Activated CD8-positive, alpha-beta memory T cell treated with anti-CD3 and anti-CD28 coated beads, Interleukin-2, amount 50 U/mL, for 1 hour (primary cell): Measurements from ENCODE around the gene GBX2.

Experiments used
- DNase-seq: peaks from one replicate; pipeline ENCODE4 v3.0.0-alpha.2; 2020; ENCODE audit errors: extremely low read depth

GBX2 gene

DNA sequence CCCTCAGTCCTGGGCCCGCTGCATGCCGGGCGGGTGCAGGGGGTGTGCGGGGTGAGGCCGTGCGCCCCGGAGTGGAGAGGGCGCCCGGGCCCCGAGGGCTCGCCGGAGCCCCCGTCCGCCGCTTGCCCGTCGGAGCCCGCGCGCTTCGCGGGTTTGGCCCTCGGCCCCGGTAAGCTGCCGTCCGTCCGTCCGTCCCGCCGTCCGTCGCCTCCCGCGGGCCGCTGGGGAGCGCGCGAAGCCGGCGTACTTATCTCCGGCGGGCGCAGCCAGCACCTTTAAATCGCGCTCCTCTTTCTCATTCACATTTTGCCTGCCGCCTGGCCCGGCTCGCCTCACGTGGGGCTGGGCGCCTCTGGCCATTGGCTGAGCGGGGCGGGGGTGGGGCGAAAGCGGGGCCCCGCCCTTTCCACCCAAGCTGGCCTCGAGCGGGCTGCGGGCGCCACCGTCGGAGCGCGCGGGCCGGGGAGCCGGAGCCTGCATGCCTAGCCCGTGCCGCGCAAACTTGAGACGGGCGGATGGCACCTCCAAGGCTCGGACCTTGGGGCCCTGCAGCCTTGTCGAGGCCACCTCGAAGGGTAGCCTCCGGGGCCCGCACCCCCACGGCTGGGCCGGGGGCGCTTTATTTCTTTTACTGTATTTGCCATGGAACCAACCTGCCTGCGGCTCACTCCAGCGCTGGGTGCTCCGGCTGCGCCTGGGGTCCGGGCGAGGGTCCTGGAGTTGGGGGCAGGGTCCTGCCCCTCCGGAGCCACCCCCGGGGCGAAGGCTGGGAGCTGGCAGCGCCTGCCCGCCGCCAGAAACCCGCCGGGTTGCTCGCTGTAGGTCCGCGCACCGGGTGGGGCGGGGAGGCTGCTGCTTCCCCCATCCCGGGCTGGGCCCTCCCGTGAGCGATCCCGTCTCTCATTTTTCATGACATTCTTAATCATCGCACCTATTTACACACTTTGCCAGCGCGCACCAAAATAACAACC lies at the start of gene GBX2:
Gene GBX2 (minus strand): TSS at position 277 of the 971 bp plus-strand sequence. CDS start 415 bp downstream, outside the sequence.
- DNase-seq = no peak

DNA sequence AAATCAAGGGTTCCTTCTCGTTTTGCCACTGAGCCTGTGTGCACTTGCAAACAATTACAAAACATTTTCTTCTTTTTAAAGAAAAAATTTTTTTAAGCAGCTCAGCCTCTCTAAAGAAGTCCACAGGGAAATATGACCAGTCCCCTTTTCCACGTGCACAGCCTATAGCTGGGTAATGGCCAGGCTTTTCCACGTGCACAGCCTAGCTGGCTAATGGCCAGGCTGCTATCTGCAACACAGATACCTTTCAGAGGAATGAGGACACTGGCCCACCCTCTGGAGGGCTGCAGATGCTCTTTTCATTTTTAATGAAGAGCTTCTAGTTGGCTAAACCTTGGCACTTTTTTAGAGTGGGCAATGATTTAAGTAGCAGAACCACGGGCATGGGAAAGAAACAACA lies 49.7 kb upstream of the GBX2 start:
- no peak for DNase-seq

DNA sequence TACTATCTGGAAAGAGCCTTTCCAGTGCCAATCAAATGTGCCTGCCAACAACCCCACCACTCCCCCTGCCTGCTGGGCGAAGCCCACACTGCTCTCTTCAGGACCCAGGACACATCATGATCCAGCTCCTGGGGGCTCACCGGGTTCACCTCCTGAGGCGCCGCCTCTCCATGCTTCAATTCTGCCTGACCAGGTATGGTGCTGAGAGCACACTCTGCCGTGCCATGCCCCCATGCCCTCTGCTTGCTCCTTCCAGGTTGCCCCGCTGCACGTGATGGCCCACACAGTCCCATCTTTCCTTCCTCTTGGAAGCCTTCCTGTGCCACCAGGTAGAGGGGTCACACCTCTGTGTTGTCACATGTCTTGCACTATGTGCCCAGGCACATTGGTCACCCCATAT lies 48.5 kb upstream of the GBX2 start:
- DNase-seq = no peak

GRCh38 chr2:236215761-236216333 lies 47.7 kb upstream of the GBX2 start:
- no peak for DNase-seq

DNA sequence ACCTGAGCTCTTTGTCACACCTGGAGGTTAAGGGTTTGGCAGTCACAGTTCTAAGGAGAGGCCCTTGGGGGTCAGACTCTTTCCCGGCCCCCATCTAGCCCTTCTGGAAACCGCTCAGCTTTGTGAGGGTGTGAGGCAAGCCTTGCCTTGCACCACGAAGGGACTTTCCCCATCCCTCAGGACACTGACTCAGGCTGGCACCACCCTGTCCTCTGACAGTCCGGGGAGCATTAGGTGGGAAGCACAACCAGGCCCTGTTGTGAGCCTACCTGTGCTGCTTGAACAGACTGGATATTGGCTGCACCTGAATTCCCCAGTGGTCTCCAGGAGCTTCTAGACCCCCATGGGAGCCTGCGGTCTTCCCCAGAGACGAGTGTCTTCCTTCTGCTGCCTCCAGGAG lies 47.0 kb upstream of the GBX2 start:
- DNase-seq = no peak

- no peak for DNase-seq
Observed at GRCh38 chr2:236214376-236214995, 46.3 kb upstream of the GBX2 start.

GRCh38 chr2:236211296-236211695 lies 43.1 kb upstream of the GBX2 start:
- DNase-seq = no peak

DNA sequence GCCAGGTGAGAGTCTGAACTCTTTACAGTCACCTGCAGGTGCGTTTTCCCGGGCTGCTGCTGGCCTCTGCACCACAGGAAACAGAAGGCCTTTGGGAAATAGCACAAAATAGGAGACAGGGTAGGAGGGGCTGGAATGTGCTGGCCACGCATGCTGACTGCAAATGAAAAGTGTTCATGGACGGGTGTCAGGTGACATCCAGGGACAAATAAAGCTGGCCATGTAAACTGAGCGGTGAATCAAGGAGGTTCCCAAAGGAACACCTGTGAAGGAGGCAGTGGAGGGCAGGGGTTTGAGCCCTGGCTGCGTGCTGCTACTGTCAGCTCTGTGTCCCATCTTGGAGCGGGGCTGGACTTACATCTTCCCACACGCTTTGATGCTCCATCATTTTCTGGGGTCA lies 42.4 kb upstream of the GBX2 start:
- no peak for DNase-seq

- DNase-seq = no peak
Observed at GRCh38 chr2:236209996-236210395, 41.8 kb upstream of the GBX2 start.

- no peak for DNase-seq
Observed at GRCh38 chr2:236209535-236209934, 41.3 kb upstream of the GBX2 start.

GRCh38 chr2:236208019-236208926 lies 40.1 kb upstream of the GBX2 start:
- no peak for DNase-seq

GRCh38 chr2:236207472-236207871 lies 39.3 kb upstream of the GBX2 start:
- no peak for DNase-seq

GRCh38 chr2:236205867-236206645 lies 37.9 kb upstream of the GBX2 start:
- DNase-seq = no peak

DNA sequence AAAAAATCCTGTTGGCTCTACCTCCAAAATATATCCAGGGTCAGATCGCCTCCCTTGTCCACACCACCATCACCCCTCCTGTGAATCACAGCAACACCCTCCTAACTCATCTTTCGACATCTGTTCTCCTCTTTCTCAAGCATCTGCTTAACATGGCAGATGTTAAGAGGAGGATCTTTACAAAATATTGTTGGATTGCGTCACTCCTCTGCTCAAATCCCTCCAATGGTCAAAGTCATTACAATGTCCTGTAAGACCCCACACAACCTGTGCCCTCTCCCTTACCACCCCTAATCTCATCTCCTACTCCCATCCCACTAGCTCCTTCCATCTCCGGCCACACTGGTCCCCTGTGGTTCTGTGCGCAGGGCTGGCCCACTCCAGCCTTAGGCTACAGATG lies 36.8 kb upstream of the GBX2 start:
- no peak for DNase-seq

DNA sequence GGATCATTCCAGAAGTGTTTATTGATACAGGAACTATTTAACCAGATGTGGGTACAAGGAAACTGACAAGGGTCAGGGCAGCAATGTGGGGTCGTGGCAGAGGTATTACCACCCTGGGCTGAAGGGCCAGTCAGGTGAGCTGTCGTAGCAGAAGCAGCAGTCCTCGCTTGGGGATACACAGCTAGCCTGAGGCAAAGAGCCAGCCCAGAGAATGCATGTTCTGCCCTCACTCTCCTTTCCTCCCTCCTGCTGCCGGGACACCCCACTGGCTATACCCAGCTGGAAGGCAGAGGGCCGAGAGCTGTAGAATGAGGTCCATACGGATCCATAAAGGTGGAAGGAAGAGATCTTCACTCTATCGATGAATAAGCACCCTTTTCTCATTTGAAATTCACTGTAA lies 32.2 kb upstream of the GBX2 start:
- no peak for DNase-seq

DNA sequence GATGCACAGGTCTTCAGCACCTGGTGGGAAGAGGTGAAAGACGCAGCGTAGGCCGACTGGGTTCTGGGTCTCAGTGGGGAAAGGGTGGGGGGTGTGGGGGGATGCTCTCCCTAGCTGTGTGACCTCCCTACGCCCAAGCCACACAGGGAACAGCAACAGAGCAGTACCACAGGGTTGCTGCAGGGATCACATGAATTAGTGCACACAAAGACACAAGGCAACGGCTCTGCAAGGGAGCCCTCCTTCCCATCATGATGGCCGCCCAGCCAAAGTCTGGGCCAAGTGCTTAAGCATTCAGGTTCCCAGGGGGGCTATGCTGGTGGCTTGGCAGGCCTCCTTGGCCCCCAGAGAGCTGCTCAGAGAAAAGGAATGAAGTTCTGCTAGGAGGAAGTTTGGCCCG lies 28.2 kb upstream of the GBX2 start:
- DNase-seq = no peak

DNA sequence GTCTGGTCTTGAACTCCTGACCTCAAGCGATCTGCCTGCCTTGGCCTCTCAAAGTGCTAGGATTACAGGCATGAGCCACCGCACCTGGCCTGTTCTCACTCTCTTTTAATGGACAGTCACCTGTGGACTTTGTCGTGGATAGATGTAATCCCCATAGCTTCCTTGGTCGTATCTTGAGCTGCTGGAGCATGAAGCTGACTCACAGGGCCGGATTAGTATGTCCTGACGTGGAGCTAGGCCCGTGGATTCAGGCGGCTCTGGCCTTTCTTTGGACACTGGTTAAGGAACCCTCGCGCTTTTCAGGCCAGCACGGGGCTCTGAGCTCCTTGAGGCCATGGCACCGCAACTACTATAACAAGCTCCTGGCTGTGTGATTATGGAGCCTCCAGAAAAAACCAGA lies 27.5 kb upstream of the GBX2 start:
- no peak for DNase-seq

DNA sequence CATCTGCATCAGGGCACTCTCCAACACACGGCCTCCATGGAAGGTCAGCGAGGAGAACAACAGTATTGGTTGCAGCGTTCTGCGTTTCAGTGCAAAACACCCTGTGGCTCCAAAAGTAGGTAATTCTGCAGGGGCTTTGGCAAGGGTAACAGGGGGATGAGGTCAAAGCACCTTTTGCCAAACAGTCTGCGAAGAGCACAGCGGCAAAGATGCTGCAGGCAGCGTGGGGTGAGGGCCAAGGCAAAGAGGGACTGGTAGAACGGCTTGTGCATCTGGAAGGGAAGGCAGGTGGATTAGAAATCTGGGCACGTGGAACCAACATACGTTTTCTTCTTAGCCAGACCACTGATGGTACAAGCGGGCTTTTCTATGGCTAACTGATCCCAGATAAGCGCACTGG lies 26.6 kb upstream of the GBX2 start:
- DNase-seq = no peak

GRCh38 chr2:236193026-236193425 lies 24.8 kb upstream of the GBX2 start:
- DNase-seq = no peak

DNA sequence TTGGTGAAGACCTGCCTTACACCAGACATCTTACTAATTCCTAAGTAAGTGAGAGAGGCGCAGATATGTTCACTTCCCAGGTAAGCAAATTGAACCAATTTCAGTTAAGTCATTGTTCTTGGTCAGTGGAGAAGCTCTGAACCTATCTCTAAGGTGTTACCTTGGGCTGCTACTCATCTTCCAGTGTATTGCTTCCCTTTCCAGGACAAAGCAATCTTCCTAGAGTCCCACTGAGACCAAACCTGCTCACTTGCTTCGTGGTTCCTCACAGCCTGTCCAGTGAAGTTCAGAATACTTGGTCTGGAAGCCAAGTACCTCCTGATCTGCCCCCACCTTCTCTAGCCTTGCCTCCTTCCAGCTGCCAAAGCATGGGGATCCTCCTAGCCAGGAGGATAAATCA lies 22.5 kb upstream of the GBX2 start:
- no peak for DNase-seq

DNA sequence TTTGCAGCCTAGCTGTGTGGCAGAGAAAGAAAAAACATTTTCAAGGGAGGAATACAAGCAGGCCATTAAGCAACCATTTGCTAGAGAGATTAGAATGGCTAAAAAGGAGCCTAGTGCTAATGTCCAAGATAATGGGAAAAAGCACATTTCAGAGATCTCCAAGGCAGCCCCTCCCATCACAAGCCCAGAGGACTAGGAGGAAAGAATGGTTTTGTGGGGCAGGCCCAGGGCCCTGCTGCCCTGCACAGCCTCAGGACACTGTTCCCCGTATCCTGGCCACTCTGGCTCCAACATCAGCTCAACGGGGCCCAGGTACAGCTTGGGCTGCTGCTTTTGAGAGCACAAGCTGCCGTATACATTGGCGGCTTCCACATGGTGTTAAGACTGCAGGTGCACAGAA lies 16.5 kb upstream of the GBX2 start:
- no peak for DNase-seq
